Hematopoietic multipotent progenitor cell treated with erythropoietin and hydrocortisone succinate and interleukin-3 and kit ligand, for 15 days (in vitro differentiated cells): ENCODE data around the gene PLIN4.
A peak's percentile ranks its signal among the peaks of the same experiment; 100 is the strongest.

Source experiments
- DNase-seq: peaks from one replicate; pipeline ENCODE4 v3.0.0-alpha.2; 2015; ENCODE audit warnings: low spot score

PLIN4 gene

DNA sequence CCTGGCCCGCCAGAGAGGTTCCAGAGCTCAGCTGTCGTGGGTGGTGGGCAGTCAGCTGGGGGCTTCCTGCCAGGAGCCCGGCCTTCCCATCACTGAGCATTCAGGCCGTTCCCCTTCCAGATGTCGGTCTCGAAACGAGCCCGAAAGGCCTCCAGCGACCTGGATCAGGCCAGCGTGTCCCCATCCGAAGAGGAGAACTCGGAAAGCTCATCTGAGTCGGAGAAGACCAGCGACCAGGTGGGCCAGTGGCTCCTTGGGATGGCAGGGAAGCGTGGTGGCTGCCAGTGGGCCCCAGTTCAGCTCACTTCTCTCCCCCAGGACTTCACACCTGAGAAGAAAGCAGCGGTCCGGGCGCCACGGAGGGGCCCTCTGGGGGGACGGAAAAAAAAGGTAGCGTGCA is 26.8 kb downstream of the PLIN4 start:
- DNase-seq, result no peak

GRCh38 chr19:4488496-4488895 is 29.8 kb downstream of the PLIN4 start:
- no peak for DNase-seq

- no peak for DNase-seq
Measured at GRCh38 chr19:4487572-4487971, 30.7 kb downstream of the PLIN4 start.

GRCh38 chr19:4483385-4483784 is 34.9 kb downstream of the PLIN4 start:
- DNase-seq, result no peak

DNA sequence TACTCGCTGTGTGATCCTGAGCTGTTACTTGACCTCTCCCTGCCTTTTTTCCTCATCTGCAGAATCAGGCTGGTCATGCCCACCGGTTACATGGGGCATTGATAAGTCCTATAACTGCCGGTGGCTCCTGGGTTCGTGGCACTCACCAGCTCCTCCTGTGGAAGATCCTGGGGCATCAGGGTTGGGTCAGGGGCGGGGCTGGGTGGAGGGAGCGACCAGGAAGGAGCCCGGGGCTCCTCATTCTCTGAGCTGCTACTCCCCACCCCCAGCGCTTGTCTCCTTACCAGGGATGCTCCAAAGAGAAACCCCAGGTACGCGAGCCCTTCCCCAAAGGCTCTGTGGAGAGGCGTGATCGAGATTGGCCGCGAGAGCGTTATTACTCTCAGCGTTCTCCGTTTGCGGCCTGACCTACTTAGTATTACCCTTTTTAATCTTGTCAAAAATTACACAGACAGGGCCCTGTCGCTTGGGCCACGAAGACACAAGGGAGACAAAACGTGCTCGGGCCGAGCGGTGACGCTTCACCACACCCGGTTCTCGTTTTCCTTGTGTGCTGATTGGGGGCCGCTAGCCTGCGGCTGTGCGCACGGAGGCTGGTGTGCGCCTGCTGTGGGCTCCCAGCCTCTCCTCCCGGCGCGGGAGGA is 35.4 kb downstream of the PLIN4 start:
- no peak for DNase-seq

DNA sequence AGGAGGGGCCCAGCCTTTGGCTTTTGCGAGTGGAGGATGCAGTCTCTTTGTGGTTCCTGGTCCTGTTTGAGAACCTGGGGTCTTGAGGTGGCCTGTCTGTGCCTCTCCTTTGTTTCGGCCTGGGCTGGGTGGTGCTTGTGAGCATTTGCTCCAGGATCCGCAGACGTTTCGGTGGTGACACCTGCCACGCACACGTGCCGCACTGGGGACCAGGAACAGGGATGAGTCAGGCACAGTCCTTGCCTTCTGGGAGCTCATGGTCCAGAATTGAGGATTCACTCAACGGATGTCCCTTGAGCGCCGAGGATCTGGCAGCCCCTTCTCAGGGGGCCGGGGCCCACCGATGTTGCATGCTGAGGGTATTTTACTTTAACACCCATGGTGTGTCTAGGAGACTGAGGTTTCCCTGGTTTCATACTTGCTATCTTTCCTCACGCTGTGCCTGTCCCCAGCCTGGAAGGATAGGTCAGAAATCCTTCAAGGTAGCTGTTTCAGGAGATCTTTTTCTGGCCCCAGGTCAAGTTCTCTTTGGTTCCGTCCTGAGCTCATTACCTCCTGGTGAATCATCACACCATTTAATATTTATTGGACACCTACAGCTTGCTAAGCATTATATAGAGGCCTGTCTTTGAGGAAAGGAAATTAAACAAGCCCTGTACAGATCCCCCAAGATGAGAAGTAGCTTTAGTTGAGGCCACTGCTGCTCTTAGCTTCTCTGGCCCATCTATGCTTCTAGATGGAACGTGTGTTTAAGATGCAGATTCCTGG is 41.1 kb downstream of the PLIN4 start:
- DNase-seq, result no peak

DNA sequence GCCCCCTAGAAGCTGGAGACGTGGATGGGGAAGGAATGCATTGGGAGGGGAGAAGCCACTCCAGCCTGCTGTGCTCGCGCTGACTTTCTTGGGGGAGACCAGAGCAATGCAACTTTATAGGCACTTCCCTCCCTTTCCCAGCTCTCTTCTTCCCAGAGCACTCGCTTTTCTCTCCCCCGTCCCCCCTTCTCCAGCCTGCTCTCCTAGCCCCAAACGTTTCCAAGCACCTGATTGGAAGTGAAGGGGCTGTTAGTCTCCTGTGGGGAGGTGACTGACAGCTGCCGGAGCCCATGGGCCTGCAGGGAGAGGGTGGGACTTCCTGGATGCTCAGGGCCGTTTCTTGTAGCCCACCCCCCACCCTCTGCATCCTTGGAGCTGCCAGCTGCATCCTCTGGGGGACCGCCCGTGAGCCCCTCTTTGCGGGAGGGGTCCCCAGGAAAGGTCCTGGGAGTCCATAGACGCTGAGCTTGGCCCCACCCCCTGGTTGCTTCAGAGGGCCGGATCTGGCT is 43.7 kb downstream of the PLIN4 start:
- no peak for DNase-seq

DNA sequence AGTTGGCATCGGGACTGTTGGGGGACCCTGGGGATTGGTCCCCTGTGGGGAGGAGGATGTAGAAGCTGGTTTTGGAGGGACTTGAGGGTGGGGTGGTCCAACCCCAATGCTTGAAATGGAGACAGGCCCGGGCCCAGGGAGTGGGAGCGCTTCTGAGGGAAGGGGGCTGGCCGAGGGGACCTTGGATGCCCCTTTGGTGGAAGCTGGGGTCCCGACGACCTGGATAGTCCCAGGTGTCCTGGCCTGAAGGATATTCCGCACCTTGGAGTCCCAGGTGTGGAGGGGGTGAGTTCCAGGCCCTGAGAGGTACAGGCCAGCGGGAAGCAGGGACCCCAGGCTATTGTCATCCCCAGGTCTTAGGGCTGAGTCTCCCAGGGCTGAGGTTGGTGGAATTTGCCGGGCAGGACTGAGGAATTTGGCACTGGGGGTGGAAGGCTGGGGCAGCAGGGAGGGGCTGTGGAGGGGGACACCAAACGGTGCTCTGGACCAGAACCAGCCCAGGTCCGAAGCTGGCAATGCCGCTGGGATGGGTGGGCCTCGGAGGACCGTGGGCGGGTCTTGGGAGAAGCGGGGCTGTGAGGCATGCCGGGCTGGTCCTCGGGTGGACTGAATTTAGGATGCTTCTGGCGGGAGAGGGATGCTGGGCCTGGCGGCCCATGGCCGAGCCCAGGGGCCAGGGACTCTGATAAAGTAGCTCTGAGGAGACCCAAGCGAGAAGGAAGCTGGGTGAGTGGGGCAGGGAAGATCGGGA is 44.3 kb downstream of the PLIN4 start:
- no peak for DNase-seq

DNA sequence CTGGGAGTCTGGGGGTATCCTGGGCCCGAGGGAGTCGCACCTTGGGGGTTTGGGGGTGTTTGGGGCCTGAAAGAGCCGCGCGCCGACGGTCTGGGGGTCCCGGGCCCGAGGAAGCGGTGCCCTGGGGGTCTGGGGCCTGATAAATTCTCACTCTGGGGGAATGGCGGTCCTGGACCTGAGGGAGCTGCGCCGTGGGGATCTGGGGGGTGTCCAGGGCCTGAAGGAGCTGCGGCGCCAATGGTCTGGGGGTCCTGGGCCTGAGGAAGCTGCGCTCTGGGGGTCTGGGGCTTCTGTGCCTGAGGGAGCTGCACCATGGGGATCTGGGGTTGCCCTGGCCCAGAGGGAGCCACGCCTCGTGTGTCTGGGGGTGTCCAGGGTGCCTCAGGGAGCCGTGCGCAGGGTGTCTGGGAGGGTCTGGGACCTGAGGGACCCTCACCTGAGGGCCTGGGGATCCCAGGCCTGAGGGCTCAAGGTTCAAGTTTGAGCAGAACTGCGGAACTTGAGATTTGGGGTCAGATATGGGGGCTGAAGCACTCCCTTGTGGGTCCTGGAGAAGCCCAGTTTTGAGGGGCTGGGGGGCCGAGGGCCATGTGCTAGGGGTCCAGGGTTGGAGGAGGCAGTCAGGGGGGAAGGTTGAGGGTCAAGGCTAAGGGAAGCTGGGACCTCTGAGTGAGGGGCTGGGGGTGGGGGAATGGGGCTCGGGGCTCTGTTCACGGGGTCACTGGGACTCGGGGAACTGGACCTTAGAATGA is 45.1 kb downstream of the PLIN4 start:
- DNase-seq, result no peak

DNA sequence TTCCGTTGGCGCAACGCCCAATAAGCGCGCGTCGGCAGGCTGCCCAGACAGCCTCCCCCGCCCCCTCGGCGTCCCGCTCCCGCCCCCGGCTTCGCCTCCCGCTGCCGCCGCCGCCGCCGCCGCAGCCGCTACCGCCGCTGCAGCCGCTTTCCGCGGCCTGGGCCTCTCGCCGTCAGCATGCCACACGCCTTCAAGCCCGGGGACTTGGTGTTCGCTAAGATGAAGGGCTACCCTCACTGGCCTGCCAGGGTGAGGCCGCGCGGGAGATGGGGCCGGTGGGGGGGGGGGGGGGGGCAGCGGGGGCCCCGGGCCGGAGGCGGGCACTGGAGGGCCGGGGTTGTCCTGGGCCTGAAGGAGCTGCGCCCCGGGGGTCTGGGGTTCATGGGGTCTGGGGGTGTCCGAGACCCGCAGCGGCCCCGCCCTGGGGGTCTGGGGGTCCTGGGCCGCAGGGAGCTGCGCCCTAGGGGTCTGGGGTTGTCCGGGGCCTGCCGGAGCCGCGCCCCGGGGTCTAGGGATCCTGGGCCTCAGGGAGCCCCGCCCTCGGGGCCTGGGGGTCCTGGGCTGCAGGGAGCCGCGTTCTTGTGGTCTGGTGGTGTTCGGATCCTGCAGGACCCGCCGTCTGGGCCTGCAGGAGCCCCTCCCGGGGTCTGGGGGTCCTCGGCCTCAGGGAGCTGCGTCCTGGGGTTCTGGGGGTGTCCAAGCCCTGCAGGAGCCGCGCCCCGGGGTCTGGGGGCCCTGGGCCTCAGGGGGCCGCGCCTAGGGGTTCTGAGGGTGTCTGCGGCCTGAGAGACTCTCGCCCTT is 45.9 kb downstream of the PLIN4 start, which contains the start of gene HDGFL2:
Gene HDGFL2 (plus strand): TSS at position 124 of the 801 bp plus-strand sequence. CDS start 54 bp downstream, at position 178.
- DNase-seq, result no peak

- DNase-seq, result peak; percentile 100
Measured at GRCh38 chr19:4471403-4472173, 46.7 kb downstream of the PLIN4 start.

- no peak for DNase-seq
Measured at GRCh38 chr19:4467835-4468234, 50.5 kb downstream of the PLIN4 start.

GRCh38 chr19:4464815-4465581 is 53.3 kb downstream of the PLIN4 start:
- no peak for DNase-seq

DNA sequence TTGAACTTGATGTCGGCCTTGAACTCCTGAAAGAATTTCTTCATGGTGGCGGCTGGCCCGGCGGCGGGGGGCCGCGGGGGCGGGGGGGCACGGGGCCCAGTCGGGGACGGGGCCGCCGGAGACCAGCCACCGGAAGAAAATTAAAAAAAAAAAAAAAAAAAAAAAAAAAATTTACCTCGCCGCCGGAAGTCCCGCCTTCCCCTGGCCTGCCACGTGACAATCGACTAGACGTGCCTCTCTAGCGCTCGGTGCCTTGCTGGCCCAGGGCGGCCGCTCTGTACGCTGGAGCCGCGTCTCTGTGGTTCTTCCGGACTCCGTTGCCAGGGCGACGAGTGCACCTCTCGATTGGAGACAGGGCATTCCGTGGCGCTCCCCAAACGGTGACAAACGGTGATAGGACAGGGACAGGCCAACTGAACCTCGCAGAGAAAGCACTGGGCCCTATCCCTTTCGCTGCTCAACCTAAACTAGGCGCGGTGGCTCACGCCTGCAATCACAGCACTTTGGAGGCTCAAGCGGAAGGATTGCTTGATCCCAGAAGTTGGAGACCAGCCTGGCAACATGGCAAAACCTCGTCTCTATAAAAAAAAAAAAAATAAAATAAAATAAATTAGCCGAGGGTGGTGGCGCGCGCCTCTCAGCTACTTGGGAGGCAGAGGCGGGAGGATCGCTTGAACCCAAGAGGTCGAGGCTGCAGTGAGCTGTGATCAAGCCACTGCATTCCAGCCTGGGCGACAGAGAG is 60.5 kb downstream of the PLIN4 start, which contains the start of gene UBXN6:
Gene UBXN6 (minus strand): TSS at position 141 of the 742 bp plus-strand sequence. CDS start 97 bp downstream, at position 44.
- DNase-seq, result peak; percentile 99

DNA sequence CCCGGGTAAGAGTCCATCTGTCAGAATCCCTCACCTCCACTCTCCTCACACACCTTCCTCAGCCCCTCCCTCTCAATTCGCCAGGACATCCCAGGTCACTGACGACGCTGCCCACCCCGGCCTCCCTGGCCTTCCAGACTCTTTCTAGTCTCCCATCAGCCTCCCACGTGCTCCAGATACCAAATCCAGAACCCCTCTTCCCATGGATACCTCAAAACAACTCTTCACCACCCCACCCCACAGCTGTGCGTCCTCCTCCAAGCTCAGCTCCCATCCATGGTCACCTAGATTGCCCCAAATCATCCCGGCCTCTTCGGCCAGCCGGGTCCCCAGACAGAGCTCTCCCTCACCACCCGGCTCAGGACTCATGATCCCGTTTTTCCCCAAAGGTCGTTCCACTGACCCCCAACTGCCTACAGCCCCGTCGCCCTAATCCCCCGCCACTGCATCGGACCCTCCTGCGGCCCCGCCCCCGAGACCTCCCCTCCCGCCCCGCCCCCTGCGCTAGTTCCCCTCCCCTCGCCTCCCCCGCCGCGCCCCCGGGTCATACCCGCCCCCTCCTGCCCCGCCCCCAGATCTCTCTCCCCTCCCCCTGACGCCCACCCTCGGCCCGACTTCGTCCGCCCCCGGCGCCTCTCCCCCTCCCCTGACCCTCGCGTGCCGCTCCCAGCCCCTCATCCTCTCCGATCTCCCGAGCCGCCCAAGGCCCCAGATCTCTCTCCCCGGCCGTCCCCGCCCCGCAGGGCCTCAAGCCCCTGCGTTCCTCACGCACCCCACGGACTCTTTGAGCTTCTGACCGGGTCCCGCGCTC is 61.2 kb downstream of the PLIN4 start:
- DNase-seq, result no peak

DNA sequence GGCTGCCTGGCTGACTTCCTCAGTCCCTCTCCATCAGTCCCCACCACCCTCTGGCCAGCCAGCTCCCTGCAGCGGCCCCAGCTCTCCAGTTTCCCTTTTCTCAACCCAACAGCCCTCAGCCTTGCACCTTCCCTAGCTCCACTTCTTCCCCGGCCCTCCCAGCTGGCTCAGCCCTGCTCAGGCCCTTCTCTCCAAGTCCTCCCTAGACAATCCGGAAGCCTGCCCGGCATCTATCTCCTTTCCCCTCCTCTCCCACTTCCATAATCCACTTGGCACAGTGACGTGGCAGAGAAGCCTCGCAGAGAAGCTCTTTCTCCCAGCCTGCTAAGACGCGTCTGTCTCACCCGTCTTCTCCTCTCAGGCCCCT is 61.8 kb downstream of the PLIN4 start:
- peak; percentile 56 for DNase-seq

DNA sequence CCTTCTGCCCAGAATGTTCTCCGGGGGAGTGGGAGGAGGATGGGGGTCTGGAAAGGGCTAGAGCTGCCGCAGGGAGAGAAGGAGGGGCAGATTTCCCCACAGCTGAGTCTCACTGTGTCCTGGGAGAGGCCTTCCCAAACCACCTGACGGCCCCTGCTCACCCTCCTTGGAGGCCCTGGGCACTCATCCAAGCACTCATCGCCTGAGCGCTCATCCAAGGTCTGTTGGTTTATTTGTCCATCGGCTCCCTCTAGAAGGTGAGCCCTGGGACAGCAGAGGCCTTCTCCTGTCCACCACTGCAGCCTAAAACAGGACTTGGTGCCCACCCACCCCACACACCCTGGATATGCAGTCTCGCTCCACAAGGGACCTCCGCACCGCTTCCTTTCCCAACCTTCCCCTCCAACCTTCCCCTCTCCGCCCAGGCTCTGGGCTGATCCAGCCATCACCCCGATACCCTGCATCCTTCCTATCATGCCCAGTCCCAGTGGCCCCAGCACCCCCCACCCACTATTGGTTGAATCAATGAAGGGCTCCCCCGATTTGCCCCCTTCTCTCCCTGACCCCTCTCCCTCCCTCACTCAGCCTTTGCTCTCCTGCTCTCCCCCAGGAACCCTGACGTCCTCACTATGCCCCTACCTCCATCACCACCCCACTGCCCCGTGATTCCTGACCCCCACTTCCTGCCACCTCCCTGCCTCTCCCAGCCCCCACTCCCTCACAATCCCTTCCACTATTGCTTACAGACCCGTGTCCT is 62.4 kb downstream of the PLIN4 start:
- DNase-seq, result peak; percentile 72
